ENCODE data around the gene ZNF692. TPM values are rescaled to one million over a fixed set of nuclear protein-coding genes. Genes with fewer than 3 reads are reported as not detected.

Gene ZNF692
- total RNA-seq, 2 experiments from 2014 or later: 52.7 to 66.8 TPM

DNA sequence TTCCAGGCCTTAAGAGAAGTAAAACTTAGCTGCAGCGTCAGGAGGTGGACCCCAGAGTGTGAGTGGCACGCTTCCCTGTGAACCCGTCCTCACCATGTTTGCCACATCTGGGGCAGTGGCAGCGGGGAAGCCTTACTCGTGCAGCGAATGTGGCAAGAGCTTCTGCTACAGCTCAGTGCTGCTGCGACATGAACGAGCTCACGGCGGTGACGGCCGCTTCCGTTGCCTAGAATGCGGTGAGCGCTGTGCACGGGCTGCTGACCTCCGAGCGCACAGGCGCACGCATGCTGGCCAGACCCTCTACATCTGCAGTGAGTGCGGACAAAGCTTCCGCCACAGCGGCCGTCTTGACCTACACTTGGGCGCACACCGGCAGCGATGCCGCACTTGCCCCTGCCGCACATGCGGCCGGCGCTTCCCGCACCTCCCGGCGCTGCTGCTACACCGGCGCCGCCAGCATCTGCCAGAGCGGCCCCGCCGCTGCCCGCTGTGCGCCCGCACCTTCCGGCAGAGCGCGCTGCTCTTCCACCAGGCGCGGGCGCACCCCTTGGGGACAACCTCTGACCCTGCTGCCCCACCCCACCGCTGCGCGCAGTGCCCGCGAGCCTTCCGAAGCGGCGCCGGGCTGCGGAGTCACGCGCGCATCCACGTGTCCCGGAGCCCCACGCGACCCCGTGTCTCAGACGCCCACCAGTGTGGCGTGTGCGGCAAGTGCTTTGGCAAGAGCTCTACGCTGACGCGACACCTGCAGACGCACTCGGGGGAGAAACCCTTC is 11.5 kb downstream of the ZNF692 start:
- POLR2A ChIA-PET: no interaction called here
- no peaks in the 10 kb centered on the region for H3K9me3 Mint-ChIP-seq (ENCODE audit: insufficient read depth)
- no peak overlapping the region for H3K4me3 Mint-ChIP-seq
- no peaks in the 10 kb centered on the region for H3K4me1 Mint-ChIP-seq (ENCODE audit: low read depth)
- no peak for DNase-seq
- no peak for ATAC-seq
- CTCF ChIA-PET: interaction anchor here (1.6 kb wide), 1 partner anchor 11 kb away, joined by 3 read pairs; no protein-coding TSS in a partner anchor
- no peak overlapping the region for H3K27ac Mint-ChIP-seq
- peaks cover 39% of the 10 kb centered on the region for H3K36me3 Mint-ChIP-seq (ENCODE audit: low read depth)
- no peaks in the 10 kb centered on the region for H3K27me3 Mint-ChIP-seq (ENCODE audit: low read depth)

DNA sequence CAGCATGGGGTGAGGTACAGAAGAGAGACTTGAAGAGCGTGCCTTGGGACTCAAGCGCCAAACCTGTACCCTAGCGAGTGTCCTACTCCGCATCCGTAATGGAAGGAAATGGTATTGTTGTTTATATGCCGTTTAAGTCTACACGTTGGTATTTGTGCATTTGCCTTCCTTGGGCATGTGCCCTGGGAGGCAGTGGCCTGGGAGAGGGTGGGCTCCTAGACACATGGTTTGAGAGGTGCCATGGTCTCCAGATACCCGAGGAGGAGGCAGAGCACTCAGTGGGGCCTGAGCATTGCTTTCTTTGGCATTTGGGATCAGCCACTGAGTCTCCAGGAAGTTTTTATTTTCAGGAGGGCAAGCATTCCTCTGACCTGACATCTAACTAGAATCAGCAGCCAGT is 14.4 kb downstream of the ZNF692 start:
- no peaks in the 10 kb centered on the region for H3K9me3 Mint-ChIP-seq (ENCODE audit: insufficient read depth)
- H3K27me3 Mint-ChIP-seq (ENCODE audit: low read depth): no peaks in the 10 kb centered on the region
- no peak for DNase-seq
- ChIA-PET CTCF (interaction anchor here (1.3 to 3.7 kb wide), 3 partner anchors 9 to 15 kb away, joined by 3 to 28 read pairs (median 3); partner anchors contain the start of gene ZNF692), POLR2A (no interaction called here)
- no peak for ATAC-seq
- H3K36me3 Mint-ChIP-seq (ENCODE audit: low read depth): peaks cover 31% of the 10 kb centered on the region
- H3K4me1 Mint-ChIP-seq (ENCODE audit: low read depth): peaks cover 19% of the 10 kb centered on the region
- no peak overlapping the region for H3K27ac Mint-ChIP-seq
- H3K4me3 Mint-ChIP-seq: no peak overlapping the region

DNA sequence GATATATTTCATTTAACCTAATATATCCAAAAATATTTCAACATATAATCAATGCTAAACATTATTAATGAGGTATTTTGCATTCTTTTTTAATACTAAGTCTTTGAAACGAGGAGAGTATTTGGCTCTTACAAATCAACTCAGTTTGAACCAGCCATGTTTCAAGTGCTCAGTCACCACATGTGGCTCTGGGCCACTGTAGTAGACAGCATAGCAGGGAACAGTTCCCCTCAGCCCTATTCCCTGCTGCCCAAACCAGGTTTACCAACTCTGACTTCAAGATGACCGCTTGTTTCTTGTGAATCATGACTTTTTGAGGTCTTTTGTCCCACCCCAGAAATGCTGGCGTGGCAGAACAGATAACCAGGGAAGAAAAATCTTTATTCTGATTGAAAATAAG is 15.2 kb downstream of the ZNF692 start:
- Mint-ChIP-seq H3K4me3 (no peak overlapping the region), H3K4me1 (ENCODE audit: low read depth) (peaks cover 24% of the 10 kb centered on the region), H3K27ac (no peak overlapping the region), H3K36me3 (ENCODE audit: low read depth) (peaks cover 26% of the 10 kb centered on the region), H3K9me3 (ENCODE audit: insufficient read depth) (no peaks in the 10 kb centered on the region), H3K27me3 (ENCODE audit: low read depth) (no peaks in the 10 kb centered on the region)
- DNase-seq (no peak), ATAC-seq (no peak)
- ChIA-PET POLR2A (no interaction called here), CTCF (interaction anchor here (1.3 to 3.7 kb wide), 2 partner anchors 10 to 15 kb away, joined by 3 to 28 read pairs; partner anchors contain the start of gene ZNF692)

DNA sequence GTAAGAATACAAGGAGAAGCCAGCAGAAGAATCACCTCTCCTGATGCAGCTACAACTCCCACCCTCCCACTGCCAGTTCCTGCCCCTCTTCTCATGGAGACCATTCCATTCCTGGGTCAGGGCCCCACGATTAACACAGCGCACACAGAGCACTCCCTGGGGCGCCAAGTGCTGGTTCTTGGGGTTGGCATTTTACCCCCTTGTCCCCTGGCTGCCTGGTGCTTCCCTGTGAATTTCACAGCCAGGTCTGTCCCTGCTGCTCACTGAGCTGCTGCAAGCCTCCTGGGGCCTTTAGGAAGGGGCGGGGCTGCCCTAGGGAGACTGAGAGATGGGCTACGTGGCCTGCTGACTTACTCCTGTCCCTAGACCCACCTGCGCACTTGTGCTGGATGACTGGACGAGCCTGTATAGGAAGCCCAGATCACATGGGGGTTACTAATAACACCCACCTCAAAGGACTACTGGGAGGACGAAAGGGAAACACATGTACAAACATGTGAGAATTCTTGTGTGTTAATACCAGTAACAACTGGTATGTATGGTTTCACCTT is 16.0 kb downstream of the ZNF692 start:
- peaks cover 24% of the 10 kb centered on the region for H3K36me3 Mint-ChIP-seq (ENCODE audit: low read depth)
- CTCF ChIA-PET: interaction anchor here (0.6 to 3.7 kb wide), 4 partner anchors 11 to 65 kb away, joined by 3 to 28 read pairs (median 4); partner anchors contain the start of gene ZNF692
- ATAC-seq (no peak), DNase-seq (no peak)
- POLR2A ChIA-PET: no interaction called here
- H3K4me1 Mint-ChIP-seq (ENCODE audit: low read depth): peaks cover 24% of the 10 kb centered on the region
- no peak overlapping the region for H3K27ac Mint-ChIP-seq
- no peaks in the 10 kb centered on the region for H3K9me3 Mint-ChIP-seq (ENCODE audit: insufficient read depth)
- no peaks in the 10 kb centered on the region for H3K27me3 Mint-ChIP-seq (ENCODE audit: low read depth)
- H3K4me3 Mint-ChIP-seq: no peak overlapping the region

DNA sequence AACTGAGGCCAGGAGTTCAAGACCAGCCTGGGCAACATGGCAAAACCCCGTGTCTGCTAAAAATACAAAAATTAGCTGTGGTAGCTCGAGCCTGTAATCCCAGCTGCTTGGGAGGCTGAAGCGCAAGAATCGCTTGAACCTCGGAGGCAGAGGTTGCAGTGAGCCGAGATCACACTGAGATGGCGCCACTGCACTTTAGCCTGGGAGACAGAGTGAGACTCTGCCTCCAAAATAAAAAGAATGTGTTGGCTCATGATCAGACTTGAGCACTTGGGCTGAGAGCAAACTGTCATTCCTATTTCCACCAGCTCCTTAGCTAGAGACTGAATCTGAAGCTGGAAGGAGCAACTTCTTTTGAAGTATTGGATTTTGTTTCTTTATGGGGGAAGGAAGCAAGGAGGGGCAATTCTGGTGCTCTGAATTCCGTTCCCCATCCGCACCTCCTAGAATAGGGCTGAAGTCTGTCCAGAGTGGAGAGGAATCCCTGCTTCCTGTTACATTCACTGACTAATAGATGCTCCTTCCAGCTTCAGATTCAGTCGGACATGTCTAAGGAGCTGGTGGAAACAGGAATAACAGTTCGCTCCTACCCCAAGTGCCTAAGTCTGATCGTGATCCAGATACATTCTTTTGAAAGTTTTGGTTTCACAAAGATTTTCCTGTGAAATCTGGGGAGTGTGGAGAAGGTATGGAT is 17.0 kb downstream of the ZNF692 start:
- ChIA-PET CTCF (interaction anchor here (0.6 to 3.7 kb wide), 12 partner anchors 10 to 85 kb away, joined by 3 to 28 read pairs (median 4); partner anchors contain the start of genes SH3BP5L and ZNF692), POLR2A (interaction anchor here (0.7 to 1.4 kb wide), 2 partner anchors 16 to 21 kb away, joined by 3 read pairs; partner anchors contain the start of gene SH3BP5L)
- no peaks in the 10 kb centered on the region for H3K27me3 Mint-ChIP-seq (ENCODE audit: low read depth)
- peak; percentile 60 for DNase-seq
- H3K4me3 Mint-ChIP-seq: no peak overlapping the region
- no peaks in the 10 kb centered on the region for H3K9me3 Mint-ChIP-seq (ENCODE audit: insufficient read depth)
- ATAC-seq: no peak
- peak overlapping the region; percentile 50 for H3K27ac Mint-ChIP-seq
- H3K4me1 Mint-ChIP-seq (ENCODE audit: low read depth): peaks cover 24% of the 10 kb centered on the region
- H3K36me3 Mint-ChIP-seq (ENCODE audit: low read depth): peaks cover 19% of the 10 kb centered on the region

DNA sequence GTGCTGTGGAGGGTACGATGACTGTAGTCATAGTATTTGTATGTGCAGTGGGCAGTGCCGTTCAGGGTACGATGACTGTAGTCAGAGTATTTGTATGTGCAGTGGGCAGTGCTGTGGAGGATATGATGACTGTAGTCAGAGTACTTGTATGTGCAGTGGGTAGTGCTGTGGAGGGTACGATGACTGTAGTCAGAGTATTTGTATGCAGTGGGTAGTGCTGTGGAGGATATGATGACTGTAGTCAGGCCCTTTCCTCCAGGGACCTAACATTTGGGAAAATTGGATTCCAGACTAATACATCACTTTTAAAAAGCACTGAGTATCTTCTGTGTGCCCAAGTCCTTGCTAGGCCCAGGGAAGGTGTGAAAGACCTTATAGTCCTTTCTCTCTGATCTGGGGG is 17.9 kb downstream of the ZNF692 start:
- ChIA-PET POLR2A (interaction anchor here (0.7 to 1.4 kb wide), 2 partner anchors 15 to 22 kb away, joined by 3 read pairs; partner anchors contain the start of gene SH3BP5L), CTCF (interaction anchor here (0.6 to 3.7 kb wide), 9 partner anchors 9 to 85 kb away, joined by 3 to 28 read pairs (median 4); partner anchors contain the start of genes SH3BP5L and ZNF692)
- DNase-seq: no peak
- no peak overlapping the region for H3K4me3 Mint-ChIP-seq
- H3K27me3 Mint-ChIP-seq (ENCODE audit: low read depth): no peaks in the 10 kb centered on the region
- no peak overlapping the region for H3K27ac Mint-ChIP-seq
- peaks cover 11% of the 10 kb centered on the region for H3K36me3 Mint-ChIP-seq (ENCODE audit: low read depth)
- ATAC-seq: no peak
- H3K4me1 Mint-ChIP-seq (ENCODE audit: low read depth): peaks cover 24% of the 10 kb centered on the region
- H3K9me3 Mint-ChIP-seq (ENCODE audit: insufficient read depth): no peaks in the 10 kb centered on the region

DNA sequence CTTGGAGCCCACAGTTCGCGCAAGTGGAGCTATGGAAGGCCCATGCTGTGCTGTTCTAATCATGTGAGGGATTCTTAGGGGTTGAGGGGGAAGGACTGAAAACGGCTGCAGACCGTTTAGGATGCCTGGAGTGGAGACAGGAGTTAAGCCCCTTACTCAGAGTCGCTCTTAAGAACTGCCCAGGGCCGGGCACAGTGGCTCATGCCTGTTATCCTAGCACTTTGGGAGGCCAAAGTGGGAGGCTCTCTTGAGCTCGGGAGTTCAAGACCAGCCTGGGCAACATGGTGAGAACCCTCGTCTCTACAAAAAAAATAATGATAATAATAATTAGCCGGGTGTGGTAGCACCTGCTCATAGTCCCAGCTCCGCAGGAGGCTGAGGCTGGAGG is 19.7 kb downstream of the ZNF692 start:
- ChIA-PET POLR2A (interaction anchor here (0.6 to 5.7 kb wide), 5 partner anchors 12 to 26 kb away, joined by 3 to 52 read pairs (median 5); partner anchors contain the start of genes SH3BP5L and ZNF692), CTCF (interaction anchor here (1.2 to 5.6 kb wide), 5 partner anchors 12 to 86 kb away, joined by 4 to 69 read pairs (median 5); partner anchors contain the start of genes SH3BP5L and ZNF692)
- peak overlapping the region; percentile 94 for H3K27ac Mint-ChIP-seq
- H3K36me3 Mint-ChIP-seq (ENCODE audit: low read depth): peaks cover 2% of the 10 kb centered on the region
- no peak for DNase-seq
- no peaks in the 10 kb centered on the region for H3K27me3 Mint-ChIP-seq (ENCODE audit: low read depth)
- no peaks in the 10 kb centered on the region for H3K9me3 Mint-ChIP-seq (ENCODE audit: insufficient read depth)
- no peak overlapping the region for H3K4me3 Mint-ChIP-seq
- H3K4me1 Mint-ChIP-seq (ENCODE audit: low read depth): peaks cover 24% of the 10 kb centered on the region
- no peak for ATAC-seq

DNA sequence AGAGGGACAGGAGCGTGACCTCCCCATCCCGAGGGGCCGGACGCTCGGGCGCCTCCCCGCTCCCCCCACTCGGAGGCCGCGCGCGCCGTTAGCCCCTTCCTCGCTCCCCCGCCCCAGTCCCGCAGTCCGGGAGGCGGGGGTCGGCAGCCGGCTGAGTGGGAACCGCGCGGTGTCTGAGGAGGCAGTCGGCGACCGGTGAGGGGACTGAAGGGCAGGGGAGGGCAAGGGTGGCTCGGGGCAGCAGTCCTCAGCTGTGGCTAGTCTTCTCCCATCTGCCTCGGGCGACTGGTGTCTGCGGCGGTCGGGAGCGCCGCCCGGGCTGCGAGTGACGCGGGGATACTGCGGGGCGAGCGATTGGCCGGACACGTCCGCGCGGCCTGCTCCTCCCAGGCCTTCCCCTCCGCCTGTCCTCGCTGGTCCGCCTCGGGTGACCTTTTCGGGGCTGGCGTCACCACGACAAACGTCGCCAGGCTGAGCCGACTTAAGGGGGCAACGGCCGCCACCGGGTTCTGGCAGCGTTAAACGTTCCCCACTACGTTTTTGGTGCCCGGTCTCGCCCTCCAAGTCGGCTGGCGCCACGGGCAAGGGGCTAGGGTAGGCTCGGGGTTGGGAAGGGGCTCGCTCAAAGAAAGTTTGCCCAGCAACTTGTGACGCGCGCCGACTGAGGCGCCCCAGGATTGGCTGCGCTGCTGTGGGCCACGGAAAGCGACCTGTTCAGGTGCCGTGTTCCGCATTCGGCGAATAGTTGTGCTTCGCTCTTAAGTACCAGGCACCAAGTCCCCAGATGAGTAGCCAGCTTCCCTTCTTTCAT is 20.3 kb downstream of the ZNF692 start:
- peaks cover 24% of the 10 kb centered on the region for H3K4me1 Mint-ChIP-seq (ENCODE audit: low read depth)
- H3K36me3 Mint-ChIP-seq (ENCODE audit: low read depth): peaks cover 2% of the 10 kb centered on the region
- DNase-seq (peak; percentile 89), ATAC-seq (peak; percentile 71)
- ChIA-PET CTCF (interaction anchor here (1.0 to 5.6 kb wide), 4 partner anchors 12 to 89 kb away, joined by 4 to 69 read pairs (median 19); partner anchors contain the start of genes SH3BP5L and ZNF692), POLR2A (interaction anchor here (1.0 to 5.7 kb wide), 6 partner anchors 12 to 36 kb away, joined by 3 to 52 read pairs (median 6); partner anchors contain the start of genes SH3BP5L and ZNF692)
- no peaks in the 10 kb centered on the region for H3K9me3 Mint-ChIP-seq (ENCODE audit: insufficient read depth)
- peak overlapping the region; percentile 94 for H3K27ac Mint-ChIP-seq
- no peak overlapping the region for H3K4me3 Mint-ChIP-seq
- H3K27me3 Mint-ChIP-seq (ENCODE audit: low read depth): no peaks in the 10 kb centered on the region

DNA sequence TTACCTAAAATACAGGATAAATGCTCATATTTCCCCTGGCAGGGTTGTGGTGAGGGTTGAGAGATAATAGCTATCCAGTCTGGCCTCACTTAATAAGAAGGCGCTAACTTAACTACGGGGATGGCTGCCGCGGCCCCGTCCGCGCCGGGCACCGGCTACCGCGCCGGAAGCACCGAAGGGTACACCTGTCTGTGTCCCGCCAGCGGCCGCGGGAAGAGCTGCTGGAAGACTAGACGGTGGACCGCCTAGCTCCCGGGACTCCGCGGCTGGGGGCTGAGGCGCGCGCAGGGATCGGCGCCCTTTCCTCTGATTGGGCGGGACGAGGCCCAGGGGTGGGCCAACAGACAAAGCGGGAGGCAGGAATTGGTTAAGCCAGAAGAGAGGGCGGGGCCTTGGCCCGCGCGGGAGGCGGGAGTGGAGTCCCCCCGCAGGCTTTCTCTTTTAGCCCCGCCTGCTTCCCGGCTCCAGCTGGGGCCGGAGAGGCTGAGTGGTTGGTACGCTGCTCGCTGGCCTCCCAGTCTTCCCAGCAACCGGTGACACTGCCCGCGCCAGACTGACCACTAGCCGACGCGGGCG is 21.0 kb downstream of the ZNF692 start, which contains the start of gene ZNF672:
TSS of gene ZNF672 (plus strand) at position 444 of the 576 bp plus-strand sequence. CDS start 9,051 bp downstream, outside the sequence.
- Mint-ChIP-seq H3K27ac (peak within 1 kb of the TSS; percentile 94), H3K4me3 (no peak within 1 kb of the TSS), H3K36me3 (ENCODE audit: low read depth) (peaks cover 2% of the 10 kb centered on the region), H3K4me1 (ENCODE audit: low read depth) (peaks cover 24% of the 10 kb centered on the region), H3K27me3 (ENCODE audit: low read depth) (peaks cover 2% of the 10 kb centered on the region), H3K9me3 (ENCODE audit: insufficient read depth) (no peaks in the 10 kb centered on the region)
- POLR2A ChIA-PET: interaction anchor here (0.6 to 5.7 kb wide), 7 partner anchors 11 to 67 kb away, joined by 3 to 52 read pairs (median 6); partner anchors contain the start of genes SH3BP5L and ZNF692
- peak; percentile 91 for ATAC-seq
- CTCF ChIA-PET: interaction anchor here (1.0 to 5.6 kb wide), 6 partner anchors 11 to 89 kb away, joined by 3 to 69 read pairs (median 6); partner anchors contain the start of genes SH3BP5L and ZNF692
- DNase-seq: peak; percentile 96

DNA sequence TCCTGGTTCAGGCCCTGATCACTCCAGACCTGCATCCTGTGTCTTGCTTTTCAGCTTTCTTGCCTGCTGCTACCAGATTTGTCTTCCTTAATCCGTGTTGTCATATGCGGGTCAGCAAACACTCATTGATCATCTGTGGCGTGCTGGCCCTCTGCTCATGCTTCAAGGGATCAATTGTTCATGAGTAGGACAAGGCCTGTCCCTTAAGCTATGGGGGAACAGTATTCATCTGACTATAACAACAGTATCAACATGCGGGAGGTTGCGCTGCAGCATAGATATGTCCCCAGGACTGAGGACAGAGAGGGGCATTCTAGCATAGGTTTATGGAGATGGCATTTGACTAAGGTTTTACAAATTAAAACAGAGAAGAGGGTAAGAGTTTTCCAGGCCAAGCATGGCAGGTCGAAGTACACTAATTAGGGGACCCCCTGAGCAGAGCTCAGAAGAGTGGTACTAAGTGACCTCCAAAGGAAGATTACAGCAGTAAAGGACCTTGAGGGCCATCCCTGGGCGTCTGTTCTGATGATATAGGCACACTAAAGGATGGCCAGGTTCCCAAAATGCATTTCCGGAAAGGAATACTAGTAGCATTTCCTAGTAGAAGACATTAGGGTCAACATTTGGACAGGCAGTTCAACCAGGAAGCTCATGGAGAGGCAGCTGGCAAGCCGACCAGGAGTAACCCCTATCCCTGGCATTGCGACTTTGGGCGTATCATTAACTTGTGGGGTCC is 21.7 kb downstream of the ZNF692 start:
- peaks cover 24% of the 10 kb centered on the region for H3K4me1 Mint-ChIP-seq (ENCODE audit: low read depth)
- H3K36me3 Mint-ChIP-seq (ENCODE audit: low read depth): peaks cover 2% of the 10 kb centered on the region
- no peaks in the 10 kb centered on the region for H3K9me3 Mint-ChIP-seq (ENCODE audit: insufficient read depth)
- H3K27me3 Mint-ChIP-seq (ENCODE audit: low read depth): peaks cover 6% of the 10 kb centered on the region
- ChIA-PET POLR2A (interaction anchor here (0.6 to 5.7 kb wide), 8 partner anchors 10 to 68 kb away, joined by 3 to 52 read pairs (median 6); partner anchors contain the start of genes SH3BP5L and ZNF692), CTCF (interaction anchor here (1.0 to 5.6 kb wide), 5 partner anchors 10 to 90 kb away, joined by 3 to 69 read pairs (median 6); partner anchors contain the start of genes SH3BP5L and ZNF692)
- no peak for DNase-seq
- no peak overlapping the region for H3K4me3 Mint-ChIP-seq
- H3K27ac Mint-ChIP-seq: no peak overlapping the region
- ATAC-seq: no peak

Data from activated CD8-positive, alpha-beta T cell treated with anti-CD3 and anti-CD28 coated beads, Interleukin-2, amount 10 ng/mL, durations not matched to agents 7 days and 5 days (primary cell).